Panc1 (cell line): Measurements from ENCODE around the gene INPP5F. TPM values are rescaled to one million over a fixed set of nuclear protein-coding genes. Genes with fewer than 3 reads are reported as not detected.

Experiments used
- ATAC-seq: fragments of 200-7000 bp; cut with Tn5 transposase; 2 replicates; pipeline ENCODE4 v1.9.1; 2020; ENCODE audit warnings: mild to moderate bottlenecking, moderate library complexity
- BruUV-seq: library from RNA; stranded (reverse); fragments of 400-500 nt; replicated peaks from 2 replicates; lab custom pipeline; 2021; lab: Mats Ljungman, UMichigan
- CTCF ChIA-PET: fragments of 300-600 bp; sonication (Branson Sonifier 250); formaldehyde crosslinking; loops from one replicate; lab custom pipeline; 2022; ENCODE audit warnings: antibody characterized with exemption; lab: Charles Lee
- POLR2A ChIA-PET: fragments of 300-600 bp; sonication (Branson Sonifier 250); formaldehyde crosslinking; loops from one replicate; lab custom pipeline; 2022; ENCODE audit warnings: antibody characterized with exemption; lab: Charles Lee
- DNase-seq: peaks from one replicate; pipeline ENCODE4 v3.0.0-alpha.2; 2010; ENCODE audit warnings: low read depth, low spot score
- H3K27ac ChIP-seq: 2 replicates; pipeline ENCODE4 v1.5.1; 2011; ENCODE audit warnings: mild to moderate bottlenecking, low read length, inconsistent platforms
- H3K27me3 ChIP-seq: fragments of 200-500 bp; sonication (Bioruptor generic); 2 replicates; pipeline ENCODE4 v1.6.0; 2014; ENCODE audit warnings: low read length, inconsistent platforms; ENCODE audit not compliant: control insufficient read depth, insufficient read depth
- H3K36me3 ChIP-seq: fragments of 200-500 bp; sonication (Bioruptor generic); 2 replicates; pipeline ENCODE4 v1.5.1; 2014; ENCODE audit warnings: inconsistent platforms, mild to moderate bottlenecking, low read length, moderate library complexity; ENCODE audit not compliant: control insufficient read depth, insufficient read depth
- H3K4me1 ChIP-seq: 2 replicates; pipeline ENCODE4 v1.5.1; 2011; ENCODE audit warnings: inconsistent platforms, mild to moderate bottlenecking, low read length, moderate library complexity; ENCODE audit not compliant: control insufficient read depth, insufficient read depth
- H3K4me3 ChIP-seq, 2 experiments: 2 replicates each; pipeline ENCODE4 v1.5.1; 2011 to 2012; ENCODE audit warnings: low read depth in 2 of 2, low read length in 2 of 2, mild to moderate bottlenecking in 2 of 2, inconsistent platforms in 1 of 2, moderate library complexity in 1 of 2
- H3K9me3 ChIP-seq: fragments of 200-500 bp; sonication (Bioruptor generic); 2 replicates; pipeline ENCODE4 v1.5.1; 2014; ENCODE audit warnings: low read depth, mild to moderate bottlenecking, inconsistent platforms, low read length, moderate library complexity; ENCODE audit not compliant: control insufficient read depth, insufficient read depth
- POLR2AphosphoS5 ChIP-seq: IDR thresholded peaks from 2 replicates; pipeline ENCODE4 v1.6.1; 2012; ENCODE audit warnings: mild to moderate bottlenecking, low read depth, low read length, moderate library complexity
- REST ChIP-seq, 2 experiments: IDR thresholded peaks; 2 replicates each; pipeline ENCODE4 v1.6.1; 2011 to 2012; ENCODE audit warnings: low read depth in 2 of 2, control low read depth in 1 of 2, low read length in 1 of 2, mild to moderate bottlenecking in 1 of 2, moderate library complexity in 1 of 2; ENCODE audit not compliant: insufficient read depth in 1 of 2
- SIN3A ChIP-seq: IDR thresholded peaks from 2 replicates; pipeline ENCODE4 v1.6.1; 2012; ENCODE audit warnings: low read depth, mild to moderate bottlenecking, low read length, moderate library complexity, borderline replicate concordance; ENCODE audit not compliant: insufficient read depth
- TCF7L2 ChIP-seq: IDR thresholded peaks from 2 replicates; pipeline ENCODE4 v1.6.1; 2011; ENCODE audit warnings: mild to moderate bottlenecking, low read depth, low read length, inconsistent platforms
- in situ Hi-C: cut with HindIII; loops from 2 replicates; pipeline ENCODE4 v1.10.0; 2016; ENCODE audit warnings: low sequenced_read_pairs, low pct_unique_long_range_greater_than_20kb
- intact Hi-C: fragments of 100-400 bp; cut with micrococcal nuclease; formaldehyde crosslinking; loops from one replicate; pipeline ENCODE4 v1.10.0; 2022; ENCODE audit not compliant: unreplicated experiment
- total RNA-seq: library from RNA; stranded (reverse); gene quantifications from one replicate; pipeline ENCODE4 v1.2.1, GENCODE V29; 2021; ENCODE audit not compliant: unreplicated experiment
- TF ChIP-seq, protein P1 (sequence below): fragments of 450-650 bp; IDR thresholded peaks from 2 replicates; pipeline ENCODE4 v1.5.1; 2017; ENCODE audit warnings: mild to moderate bottlenecking

The INPP5F gene
- total RNA-seq, 1 experiment from 2014 or later: 26.7 TPM

DNA sequence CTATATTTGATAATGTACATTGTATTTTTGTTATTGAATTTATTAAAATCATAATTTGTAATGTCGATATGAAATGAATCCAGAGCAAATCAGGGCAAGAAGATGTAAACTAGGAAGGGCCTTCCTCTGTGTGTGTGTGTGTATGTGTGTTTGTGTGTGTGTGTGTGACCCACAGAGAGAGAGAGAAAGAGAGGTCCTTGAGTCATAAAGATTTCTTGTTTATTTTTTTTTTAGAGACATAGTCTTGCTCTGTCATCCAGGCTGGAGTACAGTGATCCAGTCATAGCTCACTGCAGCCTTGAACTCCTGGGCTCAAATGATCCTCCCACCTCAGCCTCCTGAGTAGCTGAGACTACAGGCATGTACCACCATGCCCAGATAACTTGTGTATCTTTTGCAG lies 50.7 kb downstream of the INPP5F start:
- no TSS peak for BruUV-seq
- DNase-seq (no peak), ATAC-seq (no peak)
- in situ Hi-C loops (no loop called here), intact Hi-C loops (no loop called here)
- ChIA-PET POLR2A (interaction anchor here (0.7 kb wide), 1 partner anchor 106 kb away, joined by 3 read pairs; no protein-coding TSS in a partner anchor), CTCF (interaction anchor here (0.7 kb wide), 1 partner anchor 631 kb away, joined by 3 read pairs; no protein-coding TSS in a partner anchor)
- H3K27ac ChIP-seq: no peak overlapping the region
- no peak overlapping the region for H3K4me3 ChIP-seq
- no peaks in the 10 kb centered on the region for H3K4me1 ChIP-seq
- no peaks in the 10 kb centered on the region for H3K9me3 ChIP-seq
- H3K36me3 ChIP-seq: no peaks in the 10 kb centered on the region
- no peak for TF ChIP-seq TCF7L2
- H3K27me3 ChIP-seq: no peaks in the 10 kb centered on the region

DNA sequence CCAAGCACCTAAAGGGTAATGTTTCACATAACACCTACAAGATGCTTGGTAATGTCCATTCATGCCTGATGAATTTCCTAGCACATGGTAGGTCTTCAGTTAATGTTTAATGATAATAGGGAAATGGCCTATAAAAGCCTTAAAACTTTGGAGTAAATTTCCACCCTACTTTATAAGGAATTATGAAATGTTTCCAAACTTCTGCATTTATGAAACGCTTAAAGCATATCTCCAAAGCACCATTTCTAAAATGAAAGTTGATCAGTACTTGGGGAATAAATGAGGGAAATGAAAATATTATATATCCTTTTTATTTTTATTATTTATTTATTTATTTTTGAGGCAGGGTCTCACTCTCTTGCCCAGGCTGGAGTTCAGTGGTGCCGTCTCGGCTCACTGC lies 51.8 kb downstream of the INPP5F start:
- no peaks in the 10 kb centered on the region for H3K27me3 ChIP-seq
- ATAC-seq: no peak
- H3K9me3 ChIP-seq: no peaks in the 10 kb centered on the region
- no peak overlapping the region for H3K4me3 ChIP-seq
- TF ChIP-seq SIN3A: no peak
- no peak for TF ChIP-seq POLR2AphosphoS5
- TF ChIP-seq REST (IDR thresholded peaks at IDR 0.05; ENCODE audit: insufficient read depth in 1 of 2, low read depth in 2 of 2, low read length in 1 of 2): no peak
- TF ChIP-seq, protein P1, sequence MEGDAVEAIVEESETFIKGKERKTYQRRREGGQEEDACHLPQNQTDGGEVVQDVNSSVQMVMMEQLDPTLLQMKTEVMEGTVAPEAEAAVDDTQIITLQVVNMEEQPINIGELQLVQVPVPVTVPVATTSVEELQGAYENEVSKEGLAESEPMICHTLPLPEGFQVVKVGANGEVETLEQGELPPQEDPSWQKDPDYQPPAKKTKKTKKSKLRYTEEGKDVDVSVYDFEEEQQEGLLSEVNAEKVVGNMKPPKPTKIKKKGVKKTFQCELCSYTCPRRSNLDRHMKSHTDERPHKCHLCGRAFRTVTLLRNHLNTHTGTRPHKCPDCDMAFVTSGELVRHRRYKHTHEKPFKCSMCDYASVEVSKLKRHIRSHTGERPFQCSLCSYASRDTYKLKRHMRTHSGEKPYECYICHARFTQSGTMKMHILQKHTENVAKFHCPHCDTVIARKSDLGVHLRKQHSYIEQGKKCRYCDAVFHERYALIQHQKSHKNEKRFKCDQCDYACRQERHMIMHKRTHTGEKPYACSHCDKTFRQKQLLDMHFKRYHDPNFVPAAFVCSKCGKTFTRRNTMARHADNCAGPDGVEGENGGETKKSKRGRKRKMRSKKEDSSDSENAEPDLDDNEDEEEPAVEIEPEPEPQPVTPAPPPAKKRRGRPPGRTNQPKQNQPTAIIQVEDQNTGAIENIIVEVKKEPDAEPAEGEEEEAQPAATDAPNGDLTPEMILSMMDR: no peak
- ChIA-PET POLR2A (no interaction called here), CTCF (no interaction called here)
- BruUV-seq: no TSS peak
- intact Hi-C loops (no loop called here), in situ Hi-C loops (no loop called here)
- H3K36me3 ChIP-seq: no peaks in the 10 kb centered on the region
- H3K4me1 ChIP-seq: no peaks in the 10 kb centered on the region
- no peak overlapping the region for H3K27ac ChIP-seq
- no peak for DNase-seq

DNA sequence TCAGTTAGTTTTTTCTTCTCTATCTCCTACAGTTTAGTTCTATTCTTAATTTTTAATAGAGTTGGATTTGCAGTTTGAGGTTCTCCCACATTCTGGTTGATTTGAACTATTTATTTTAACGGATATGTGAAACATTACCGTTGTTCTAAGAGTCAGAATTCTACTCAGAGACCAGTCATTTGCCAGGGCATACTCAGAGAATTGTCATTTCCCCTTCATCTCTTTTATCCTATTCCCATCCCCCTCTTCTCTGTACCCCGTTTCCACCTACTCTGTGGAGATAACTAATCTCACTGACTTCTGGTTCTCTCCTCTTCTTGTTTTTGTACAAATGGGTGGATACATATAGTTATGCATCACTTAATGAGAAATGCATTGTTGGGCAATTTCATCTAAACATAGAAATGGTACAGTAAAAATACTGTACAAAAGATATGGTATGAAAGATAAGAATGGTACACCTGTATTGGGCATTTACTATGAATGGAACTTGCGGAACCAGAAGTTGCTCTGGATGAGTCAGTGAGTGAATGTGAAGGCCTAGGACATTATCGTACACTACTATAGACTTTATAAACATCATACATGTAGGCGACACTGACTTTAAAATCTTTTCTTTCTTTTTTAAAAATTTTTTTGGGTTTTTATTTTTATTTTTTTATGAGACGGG lies 53.1 kb downstream of the INPP5F start:
- TF ChIP-seq, protein P1: no peak
- no peak for TF ChIP-seq REST (IDR thresholded peaks at IDR 0.05; ENCODE audit: insufficient read depth in 1 of 2, low read depth in 2 of 2, low read length in 1 of 2)
- no peak for TF ChIP-seq TCF7L2
- no peak for TF ChIP-seq SIN3A
- TF ChIP-seq POLR2AphosphoS5: no peak
- ChIA-PET CTCF (no interaction called here), POLR2A (interaction anchor here (1.2 kb wide), 1 partner anchor 8 kb away, joined by 3 read pairs; no protein-coding TSS in a partner anchor)
- Histone ChIP-seq H3K4me1 (no peaks in the 10 kb centered on the region), H3K36me3 (no peaks in the 10 kb centered on the region), H3K4me3 (no peak overlapping the region), H3K27ac (no peak overlapping the region), H3K27me3 (no peaks in the 10 kb centered on the region), H3K9me3 (no peaks in the 10 kb centered on the region)
- ATAC-seq: no peak
- intact Hi-C loops (no loop called here), in situ Hi-C loops (no loop called here)
- no peak for DNase-seq
- BruUV-seq: no TSS peak
